Measurements from ENCODE around the gene KRT13. TPM values are rescaled to one million over a fixed set of nuclear protein-coding genes. Genes with fewer than 3 reads are reported as not detected.
A peak's percentile ranks its signal among the peaks of the same experiment; 100 is the strongest.

Gene KRT13
- total and polyA plus RNA-seq, 9 of the 15 experiments (the other 6 are each of a cell fraction or from before 2014, with no cell fraction given): 0.11 to 1.1 (median 0.24) TPM; not detected in 3

DNA sequence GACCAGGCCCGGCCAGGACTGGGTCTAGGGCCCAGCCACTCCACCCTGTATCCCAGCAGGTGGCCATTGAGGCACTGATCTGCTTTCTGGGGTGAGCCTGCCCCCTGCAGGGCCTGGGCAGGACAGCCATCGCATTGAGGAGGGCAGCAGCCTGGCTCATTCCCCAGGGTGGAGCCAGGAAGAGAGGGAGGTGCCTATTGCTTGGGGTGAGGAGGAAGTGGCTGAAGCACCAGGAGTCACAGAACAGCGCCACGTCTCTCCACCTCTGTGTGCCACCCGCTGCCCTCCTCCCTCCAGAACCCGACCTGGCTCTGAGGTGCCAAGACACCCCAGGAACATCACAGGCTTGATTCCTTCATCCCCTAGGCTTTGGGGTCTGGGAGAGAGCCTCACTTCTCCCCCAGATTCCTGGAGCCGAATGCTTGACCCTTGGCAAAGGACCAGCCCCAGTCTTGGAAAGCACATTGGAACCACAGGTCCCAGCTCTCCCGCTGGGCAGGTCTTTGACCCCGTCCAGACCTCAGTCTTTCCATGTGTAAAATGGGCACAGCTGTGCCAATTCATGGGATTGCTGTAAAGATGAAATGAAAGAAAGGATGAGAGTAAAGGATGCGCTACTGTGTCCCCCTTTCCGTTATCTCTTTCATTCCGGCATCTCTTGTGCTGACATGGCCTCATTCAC lies 8.5 kb downstream of the KRT13 start (continued):
- TF ChIP-seq SAFB2 (IDR thresholded peaks at IDR 0.05; ENCODE audit: borderline replicate concordance, low read depth, low read length, severe bottlenecking): no peak
- no peak for TF ChIP-seq XRCC5 (IDR thresholded peaks at IDR 0.05; ENCODE audit: low read depth, low read length)
- TF ChIP-seq ZNF12 (CRISPR knock-in tag; IDR thresholded peaks at IDR 0.05): no peak
- TF ChIP-seq CREBBP (IDR thresholded peaks at IDR 0.05; ENCODE audit: low read depth, low read length): no peak
- TF ChIP-seq, protein P1, sequence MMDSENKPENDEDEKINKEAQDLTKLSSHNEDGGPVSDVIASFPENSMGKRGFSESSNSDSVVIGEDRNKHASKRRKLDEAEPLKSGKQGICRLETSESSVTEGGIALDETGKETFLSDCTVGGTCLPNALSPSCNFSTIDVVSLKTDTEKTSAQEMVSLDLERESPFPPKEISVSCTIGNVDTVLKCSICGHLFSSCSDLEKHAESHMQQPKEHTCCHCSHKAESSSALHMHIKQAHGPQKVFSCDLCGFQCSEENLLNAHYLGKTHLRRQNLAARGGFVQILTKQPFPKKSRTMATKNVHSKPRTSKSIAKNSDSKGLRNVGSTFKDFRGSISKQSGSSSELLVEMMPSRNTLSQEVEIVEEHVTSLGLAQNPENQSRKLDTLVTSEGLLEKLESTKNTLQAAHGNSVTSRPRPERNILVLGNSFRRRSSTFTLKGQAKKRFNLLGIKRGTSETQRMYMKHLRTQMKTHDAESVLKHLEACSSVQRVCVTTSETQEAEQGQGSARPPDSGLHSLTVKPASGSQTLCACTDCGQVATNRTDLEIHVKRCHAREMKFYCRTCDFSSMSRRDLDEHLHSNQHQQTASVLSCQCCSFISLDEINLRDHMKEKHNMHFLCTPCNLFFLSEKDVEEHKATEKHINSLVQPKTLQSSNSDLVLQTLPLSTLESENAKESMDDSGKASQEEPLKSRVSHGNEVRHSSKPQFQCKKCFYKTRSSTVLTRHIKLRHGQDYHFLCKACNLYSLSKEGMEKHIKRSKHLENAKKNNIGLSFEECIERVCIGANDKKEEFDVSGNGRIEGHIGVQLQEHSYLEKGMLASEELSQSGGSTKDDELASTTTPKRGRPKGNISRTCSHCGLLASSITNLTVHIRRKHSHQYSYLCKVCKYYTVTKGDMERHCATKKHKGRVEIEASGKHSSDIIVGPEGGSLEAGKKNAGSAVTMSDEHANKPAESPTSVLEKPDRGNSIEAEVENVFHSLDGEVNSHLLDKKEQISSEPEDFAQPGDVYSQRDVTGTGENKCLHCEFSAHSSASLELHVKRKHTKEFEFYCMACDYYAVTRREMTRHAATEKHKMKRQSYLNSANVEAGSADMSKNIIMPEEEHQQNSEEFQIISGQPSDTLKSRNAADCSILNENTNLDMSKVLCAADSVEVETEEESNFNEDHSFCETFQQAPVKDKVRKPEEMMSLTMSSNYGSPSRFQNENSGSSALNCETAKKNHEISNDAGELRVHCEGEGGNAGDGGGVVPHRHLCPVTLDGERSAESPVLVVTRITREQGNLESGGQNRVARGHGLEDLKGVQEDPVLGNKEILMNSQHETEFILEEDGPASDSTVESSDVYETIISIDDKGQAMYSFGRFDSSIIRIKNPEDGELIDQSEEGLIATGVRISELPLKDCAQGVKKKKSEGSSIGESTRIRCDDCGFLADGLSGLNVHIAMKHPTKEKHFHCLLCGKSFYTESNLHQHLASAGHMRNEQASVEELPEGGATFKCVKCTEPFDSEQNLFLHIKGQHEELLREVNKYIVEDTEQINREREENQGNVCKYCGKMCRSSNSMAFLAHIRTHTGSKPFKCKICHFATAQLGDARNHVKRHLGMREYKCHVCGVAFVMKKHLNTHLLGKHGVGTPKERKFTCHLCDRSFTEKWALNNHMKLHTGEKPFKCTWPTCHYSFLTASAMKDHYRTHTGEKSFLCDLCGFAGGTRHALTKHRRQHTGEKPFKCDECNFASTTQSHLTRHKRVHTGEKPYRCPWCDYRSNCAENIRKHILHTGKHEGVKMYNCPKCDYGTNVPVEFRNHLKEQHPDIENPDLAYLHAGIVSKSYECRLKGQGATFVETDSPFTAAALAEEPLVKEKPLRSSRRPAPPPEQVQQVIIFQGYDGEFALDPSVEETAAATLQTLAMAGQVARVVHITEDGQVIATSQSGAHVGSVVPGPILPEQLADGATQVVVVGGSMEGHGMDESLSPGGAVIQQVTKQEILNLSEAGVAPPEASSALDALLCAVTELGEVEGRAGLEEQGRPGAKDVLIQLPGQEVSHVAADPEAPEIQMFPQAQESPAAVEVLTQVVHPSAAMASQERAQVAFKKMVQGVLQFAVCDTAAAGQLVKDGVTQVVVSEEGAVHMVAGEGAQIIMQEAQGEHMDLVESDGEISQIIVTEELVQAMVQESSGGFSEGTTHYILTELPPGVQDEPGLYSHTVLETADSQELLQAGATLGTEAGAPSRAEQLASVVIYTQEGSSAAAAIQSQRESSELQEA (IDR thresholded peaks at IDR 0.05; ENCODE audit: low read depth): no peak
- peak; percentile 75 for TF ChIP-seq SMC3 (conservative IDR thresholded peaks at IDR 0.05; ENCODE audit: insufficient read depth, low read depth, low read length)
- no peak for TF ChIP-seq ZSCAN32 (CRISPR knock-in tag; IDR thresholded peaks at IDR 0.05)
- peak; percentile 52; the same call in 1 of the 2 replicates for TF ChIP-seq CREM (IDR thresholded peaks at IDR 0.05; ENCODE audit: low read depth)
- TF ChIP-seq EP400 (IDR thresholded peaks at IDR 0.05): 0 out of 2 replicates have a peak, but pooled peaks have one; percentile 25
- 0 out of 2 replicates have a peak, but pooled peaks have one; percentile 16 for TF ChIP-seq ETV1 (tag; conservative IDR thresholded peaks at IDR 0.05; ENCODE audit: low read depth)
- no peak for TF ChIP-seq PHTF2 (CRISPR knock-in tag; IDR thresholded peaks at IDR 0.05)
- TF ChIP-seq, protein P2, sequence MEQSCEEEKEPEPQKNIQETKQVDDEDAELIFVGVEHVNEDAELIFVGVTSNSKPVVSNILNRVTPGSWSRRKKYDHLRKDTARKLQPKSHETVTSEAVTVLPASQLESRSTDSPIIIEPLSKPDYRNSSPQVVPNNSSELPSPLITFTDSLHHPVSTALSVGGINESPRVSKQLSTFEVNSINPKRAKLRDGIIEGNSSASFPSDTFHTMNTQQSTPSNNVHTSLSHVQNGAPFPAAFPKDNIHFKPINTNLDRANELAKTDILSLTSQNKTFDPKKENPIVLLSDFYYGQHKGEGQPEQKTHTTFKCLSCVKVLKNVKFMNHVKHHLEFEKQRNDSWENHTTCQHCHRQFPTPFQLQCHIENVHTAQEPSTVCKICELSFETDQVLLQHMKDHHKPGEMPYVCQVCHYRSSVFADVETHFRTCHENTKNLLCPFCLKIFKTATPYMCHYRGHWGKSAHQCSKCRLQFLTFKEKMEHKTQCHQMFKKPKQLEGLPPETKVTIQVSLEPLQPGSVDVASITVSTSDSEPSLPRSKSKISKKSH (CRISPR knock-in tag; IDR thresholded peaks at IDR 0.05): no peak
- TF ChIP-seq, protein P3, sequence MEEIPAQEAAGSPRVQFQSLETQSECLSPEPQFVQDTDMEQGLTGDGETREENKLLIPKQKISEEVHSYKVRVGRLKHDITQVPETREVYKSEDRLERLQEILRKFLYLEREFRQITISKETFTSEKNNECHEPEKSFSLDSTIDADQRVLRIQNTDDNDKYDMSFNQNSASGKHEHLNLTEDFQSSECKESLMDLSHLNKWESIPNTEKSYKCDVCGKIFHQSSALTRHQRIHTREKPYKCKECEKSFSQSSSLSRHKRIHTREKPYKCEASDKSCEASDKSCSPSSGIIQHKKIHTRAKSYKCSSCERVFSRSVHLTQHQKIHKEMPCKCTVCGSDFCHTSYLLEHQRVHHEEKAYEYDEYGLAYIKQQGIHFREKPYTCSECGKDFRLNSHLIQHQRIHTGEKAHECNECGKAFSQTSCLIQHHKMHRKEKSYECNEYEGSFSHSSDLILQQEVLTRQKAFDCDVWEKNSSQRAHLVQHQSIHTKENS (CRISPR knock-in tag; IDR thresholded peaks at IDR 0.05): no peak
- TF ChIP-seq RB1 (IDR thresholded peaks at IDR 0.05; ENCODE audit: low read depth): peak; percentile 59
- peak; percentile 77; the same call in 1 of the 2 replicates for TF ChIP-seq ADNP (tag; IDR thresholded peaks at IDR 0.05)
- no peak for TF ChIP-seq FOXK2 (conservative IDR thresholded peaks at IDR 0.05 in 1 of 2, IDR thresholded peaks at IDR 0.05 in 1 of 2; ENCODE audit: low read depth in 2 of 2)
